OCI-LY7 (cell line): ENCODE results near the gene DOK1. TPM values are rescaled to one million over a fixed set of nuclear protein-coding genes. Genes with fewer than 3 reads are reported as not detected.

Source experiments
- BruUV-seq: library from RNA; stranded (reverse); fragments of 400-500 nt; replicated peaks from 2 replicates; lab custom pipeline; 2021; lab: Mats Ljungman, UMichigan
- CTCF ChIA-PET: fragments of 300-600 bp; sonication (Branson Sonifier 250); formaldehyde crosslinking; loops from one replicate; lab custom pipeline; 2022; ENCODE audit warnings: antibody characterized with exemption; ENCODE audit not compliant: unreplicated experiment; lab: Charles Lee
- POLR2A ChIA-PET: fragments of 300-600 bp; sonication (Branson Sonifier 250); formaldehyde crosslinking; loops from one replicate; lab custom pipeline; 2022; ENCODE audit warnings: antibody characterized with exemption; lab: Charles Lee
- DNase-seq: peaks from one replicate; pipeline ENCODE4 v3.0.0-alpha.2; 2015; ENCODE audit warnings: low spot score
- H2AFZ ChIP-seq: fragments of 200-600 bp; sonication (generic), shearing (Covaris generic); 2 replicates; pipeline ENCODE4 v1.6.1; 2014; ENCODE audit warnings: mild to moderate bottlenecking, antibody characterized with exemption, low read length, moderate library complexity
- H3K27ac ChIP-seq: fragments of 200-600 bp; sonication (generic); 2 replicates; pipeline ENCODE4 v1.5.1; 2014; ENCODE audit warnings: mixed run types, low read depth, mild to moderate bottlenecking, moderate library complexity, low read length, inconsistent platforms; ENCODE audit not compliant: poor library complexity, severe bottlenecking
- H3K36me3 ChIP-seq: fragments of 200-600 bp; sonication (generic); 2 replicates; pipeline ENCODE4 v1.6.1; 2014; ENCODE audit warnings: mild to moderate bottlenecking, antibody characterized with exemption, low read length, moderate library complexity, mixed read lengths; ENCODE audit not compliant: insufficient read depth
- H3K4me1 ChIP-seq: fragments of 200-600 bp; sonication (generic); 2 replicates; pipeline ENCODE4 v1.5.1; 2014; ENCODE audit warnings: mild to moderate bottlenecking, low read length; ENCODE audit not compliant: insufficient read depth, poor library complexity, severe bottlenecking
- H3K4me2 ChIP-seq: fragments of 200-600 bp; sonication (generic); 2 replicates; pipeline ENCODE4 v1.6.1; 2014; ENCODE audit warnings: mild to moderate bottlenecking, low read length
- H3K4me3 ChIP-seq: fragments of 200-600 bp; sonication (generic); 2 replicates; pipeline ENCODE4 v1.5.1; 2014; ENCODE audit warnings: mild to moderate bottlenecking, low read depth, low read length; ENCODE audit not compliant: poor library complexity, severe bottlenecking
- H3K79me2 ChIP-seq: fragments of 200-600 bp; sonication (generic); 2 replicates; pipeline ENCODE4 v1.6.1; 2016; ENCODE audit warnings: low read depth, mild to moderate bottlenecking, low read length, moderate library complexity, mixed read lengths; ENCODE audit not compliant: insufficient read depth
- H3K9me2 ChIP-seq: fragments of 200-600 bp; sonication (generic); 2 replicates; pipeline ENCODE4 v1.6.1; 2016; ENCODE audit warnings: mild to moderate bottlenecking, low read length, mixed read lengths; ENCODE audit not compliant: insufficient read depth
- H3K9me3 ChIP-seq: fragments of 200-600 bp; sonication (generic); 2 replicates; pipeline ENCODE4 v1.6.1; 2014; ENCODE audit warnings: mild to moderate bottlenecking, mixed run types, low read length, mixed read lengths
- H4K20me1 ChIP-seq: fragments of 200-600 bp; sonication (generic); 2 replicates; pipeline ENCODE4 v1.6.1; 2014; ENCODE audit warnings: mild to moderate bottlenecking, antibody characterized with exemption, low read length, moderate library complexity, mixed read lengths; ENCODE audit not compliant: insufficient read depth
- EZH2phosphoT487 ChIP-seq: fragments of 200-600 bp; sonication (generic); IDR thresholded peaks from 2 replicates; pipeline ENCODE4 v1.6.1; 2018; ENCODE audit warnings: low read depth, borderline replicate concordance, mild to moderate bottlenecking, mixed run types, antibody characterized with exemption, low read length, moderate library complexity, mixed read lengths
- intact Hi-C: fragments of 100-400 bp; cut with micrococcal nuclease; formaldehyde crosslinking; loops from one replicate; pipeline ENCODE4 v1.10.0; 2022; ENCODE audit not compliant: unreplicated experiment
- total RNA-seq, 2 experiments: library from RNA; depleted of rRNA in 1 of 2; stranded (reverse); fragments of >200 nt in 1 of 2; shearing (Covaris generic) in 1 of 2; gene quantifications; 2 replicates each; pipeline ENCODE4 v1.2.3, GENCODE V29; 2014 to 2022
- TF ChIP-seq, protein P1 (sequence below): fragments of 200-600 bp; sonication (generic); conservative IDR thresholded peaks from 2 replicates; pipeline ENCODE4 v1.5.1; 2014; ENCODE audit warnings: mild to moderate bottlenecking, antibody characterized with exemption, low read length, moderate library complexity, mixed read lengths

The DOK1 gene
- total RNA-seq, 2 experiments from 2014 or later = 9.5 to 13.4 TPM

DNA sequence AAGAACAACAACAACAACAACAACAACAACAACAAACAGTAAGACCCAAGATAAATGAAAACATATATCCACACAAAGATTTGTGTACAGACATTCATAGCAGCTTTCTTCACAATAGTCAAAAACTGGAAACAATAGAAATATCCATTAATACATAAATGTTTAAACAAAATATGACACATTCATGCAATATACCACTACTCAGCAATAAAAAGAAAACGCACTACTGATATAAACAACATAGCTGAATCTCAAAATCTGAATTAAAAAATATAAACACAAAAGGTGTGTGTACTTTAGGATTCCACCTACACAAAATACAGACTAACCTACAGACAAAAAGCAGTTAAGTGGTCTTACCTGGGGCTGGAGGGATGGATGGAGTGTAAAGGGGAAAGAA is 42.1 kb downstream of the DOK1 start:
- BruUV-seq = no TSS peak
- Histone ChIP-seq H4K20me1 (no peaks in the 10 kb centered on the region), H3K79me2 (no peaks in the 10 kb centered on the region), H3K4me1 (no peaks in the 10 kb centered on the region), H3K4me2 (no peak overlapping the region), H3K36me3 (no peaks in the 10 kb centered on the region), H3K9me3 (no peaks in the 10 kb centered on the region), H3K27ac (no peak overlapping the region), H3K4me3 (no peak overlapping the region), H3K9me2 (no peaks in the 10 kb centered on the region), H2AFZ (no peak overlapping the region)
- ChIA-PET CTCF (no interaction called here), POLR2A (interaction anchor here (1.1 to 2.3 kb wide), 2 partner anchors 9 to 34 kb away, joined by 3 to 5 read pairs; no protein-coding TSS in a partner anchor)
- TF ChIP-seq, protein P1, sequence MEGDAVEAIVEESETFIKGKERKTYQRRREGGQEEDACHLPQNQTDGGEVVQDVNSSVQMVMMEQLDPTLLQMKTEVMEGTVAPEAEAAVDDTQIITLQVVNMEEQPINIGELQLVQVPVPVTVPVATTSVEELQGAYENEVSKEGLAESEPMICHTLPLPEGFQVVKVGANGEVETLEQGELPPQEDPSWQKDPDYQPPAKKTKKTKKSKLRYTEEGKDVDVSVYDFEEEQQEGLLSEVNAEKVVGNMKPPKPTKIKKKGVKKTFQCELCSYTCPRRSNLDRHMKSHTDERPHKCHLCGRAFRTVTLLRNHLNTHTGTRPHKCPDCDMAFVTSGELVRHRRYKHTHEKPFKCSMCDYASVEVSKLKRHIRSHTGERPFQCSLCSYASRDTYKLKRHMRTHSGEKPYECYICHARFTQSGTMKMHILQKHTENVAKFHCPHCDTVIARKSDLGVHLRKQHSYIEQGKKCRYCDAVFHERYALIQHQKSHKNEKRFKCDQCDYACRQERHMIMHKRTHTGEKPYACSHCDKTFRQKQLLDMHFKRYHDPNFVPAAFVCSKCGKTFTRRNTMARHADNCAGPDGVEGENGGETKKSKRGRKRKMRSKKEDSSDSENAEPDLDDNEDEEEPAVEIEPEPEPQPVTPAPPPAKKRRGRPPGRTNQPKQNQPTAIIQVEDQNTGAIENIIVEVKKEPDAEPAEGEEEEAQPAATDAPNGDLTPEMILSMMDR = no peak
- TF ChIP-seq EZH2phosphoT487 = no peak
- DNase-seq = no peak
- intact Hi-C loops = no loop called here

DNA sequence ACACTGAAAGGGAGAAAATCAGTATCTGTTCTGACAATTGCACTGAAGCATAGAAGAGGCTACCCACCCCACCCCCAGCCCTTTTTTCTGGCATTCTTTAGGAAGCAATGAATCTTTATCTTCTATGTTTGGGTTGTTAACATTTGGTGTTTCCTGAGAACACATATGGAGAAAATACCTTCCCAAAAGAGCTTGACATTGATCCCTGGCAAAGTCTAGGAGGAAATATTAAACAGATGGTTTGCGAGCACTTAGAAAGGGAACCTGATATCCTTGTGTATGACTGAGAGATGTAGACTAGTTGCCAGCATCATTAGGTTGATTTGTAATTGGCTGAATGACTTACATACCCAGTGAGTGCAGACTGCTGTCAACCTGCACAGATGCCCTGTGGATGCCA is 42.9 kb downstream of the DOK1 start:
- no peaks in the 10 kb centered on the region for H3K4me1 ChIP-seq
- no peak overlapping the region for H3K27ac ChIP-seq
- no peaks in the 10 kb centered on the region for H3K79me2 ChIP-seq
- H3K4me2 ChIP-seq = no peak overlapping the region
- TF ChIP-seq, protein P1 = no peak
- no peak for TF ChIP-seq EZH2phosphoT487
- intact Hi-C loops = no loop called here
- H4K20me1 ChIP-seq = no peaks in the 10 kb centered on the region
- no TSS peak for BruUV-seq
- no peaks in the 10 kb centered on the region for H3K9me3 ChIP-seq
- no peak overlapping the region for H2AFZ ChIP-seq
- no peak overlapping the region for H3K4me3 ChIP-seq
- ChIA-PET POLR2A (interaction anchor here (0.7 to 2.3 kb wide), 4 partner anchors 10 to 1413 kb away, joined by 3 to 5 read pairs (median 3); no protein-coding TSS in a partner anchor), CTCF (no interaction called here)
- H3K9me2 ChIP-seq = no peaks in the 10 kb centered on the region
- H3K36me3 ChIP-seq = no peaks in the 10 kb centered on the region
- no peak for DNase-seq

DNA sequence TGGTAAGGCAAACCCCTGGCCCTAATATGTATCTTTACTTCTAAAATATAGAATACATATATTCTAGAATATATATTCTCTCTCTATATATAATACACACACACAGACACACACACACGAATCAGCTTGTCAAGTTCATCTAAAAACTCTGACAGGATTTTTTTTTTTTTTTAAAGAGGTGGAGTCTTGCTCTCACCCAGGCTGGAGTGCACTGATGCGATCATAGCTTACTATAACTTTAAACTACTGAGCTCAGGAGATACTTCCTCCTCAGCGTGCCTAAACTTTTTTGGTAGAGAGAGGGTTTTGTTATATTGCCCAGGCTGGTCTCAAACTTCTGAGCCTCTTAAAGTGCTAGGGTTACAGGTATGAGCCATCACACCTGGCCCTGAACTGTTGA is 45.2 kb downstream of the DOK1 start:
- H3K36me3 ChIP-seq = no peaks in the 10 kb centered on the region
- ChIA-PET CTCF (interaction anchor here (1.0 kb wide), 1 partner anchor 10 kb away, joined by 4 read pairs; no protein-coding TSS in a partner anchor), POLR2A (interaction anchor here (0.7 kb wide), 2 partner anchors 79 to 93 kb away, joined by 3 read pairs; no protein-coding TSS in a partner anchor)
- no peak overlapping the region for H3K4me2 ChIP-seq
- TF ChIP-seq, protein P1 = no peak
- no peak for TF ChIP-seq EZH2phosphoT487
- no TSS peak for BruUV-seq
- H3K27ac ChIP-seq = no peak overlapping the region
- H3K79me2 ChIP-seq = no peaks in the 10 kb centered on the region
- no peaks in the 10 kb centered on the region for H3K9me3 ChIP-seq
- intact Hi-C loops = no loop called here
- DNase-seq = no peak
- H3K4me1 ChIP-seq = no peaks in the 10 kb centered on the region
- no peaks in the 10 kb centered on the region for H3K9me2 ChIP-seq
- H2AFZ ChIP-seq = no peak overlapping the region
- H4K20me1 ChIP-seq = no peaks in the 10 kb centered on the region
- no peak overlapping the region for H3K4me3 ChIP-seq
